ENCODE data around the gene KRT16.

GRCh38 chr17:41627316-41628072, 14.9 kb upstream of the KRT16 start:
- TF ChIP-seq CTCF (IDR thresholded peaks at IDR 0.05) (no peak), POLR2A (IDR thresholded peaks at IDR 0.05) (no peak)

Measured in prostate gland (tissue), 2 donors.